Skeletal muscle satellite cell (primary cell): ENCODE results near the gene NTNG2.

ENCODE experiments used
- H3K27me3 ChIP-seq: 2 replicates; pipeline ENCODE4 v1.7.0; 2013; ENCODE audit warnings: low read length; ENCODE audit not compliant: control insufficient read depth, insufficient read depth
- H3K36me3 ChIP-seq: 2 replicates; pipeline ENCODE4 v1.7.0; 2013; ENCODE audit warnings: mild to moderate bottlenecking, control low read depth, low read length; ENCODE audit not compliant: insufficient read depth
- H3K4me1 ChIP-seq: 2 replicates; pipeline ENCODE4 v1.7.0; 2013; ENCODE audit warnings: low read length; ENCODE audit not compliant: control insufficient read depth, insufficient read depth
- H3K4me2 ChIP-seq: 2 replicates; pipeline ENCODE4 v1.7.0; 2013; ENCODE audit warnings: mild to moderate bottlenecking, low read length
- H3K4me3 ChIP-seq: 2 replicates; pipeline ENCODE4 v1.7.0; 2013; ENCODE audit warnings: low read length
- H3K9ac ChIP-seq: 2 replicates; pipeline ENCODE4 v1.7.0; 2013; ENCODE audit warnings: mild to moderate bottlenecking, low read depth, low read length, moderate library complexity
- H3K9me3 ChIP-seq: replicated peaks from 2 replicates; pipeline ENCODE4 v1.7.0; 2013; ENCODE audit warnings: mild to moderate bottlenecking, control low read depth, low read length

The NTNG2 gene

GRCh38 chr9:132181796-132182313 is 20.0 kb downstream of the NTNG2 start:
- no peaks in the 10 kb centered on the region for H3K36me3 ChIP-seq
- H3K9me3 ChIP-seq = no peaks in the 10 kb centered on the region
- H3K9ac ChIP-seq = no peak overlapping the region
- no peaks in the 10 kb centered on the region for H3K4me1 ChIP-seq
- H3K4me2 ChIP-seq = no peak overlapping the region
- no peak overlapping the region for H3K4me3 ChIP-seq
- peaks cover 76% of the 10 kb centered on the region for H3K27me3 ChIP-seq

GRCh38 chr9:132182314-132183091 is 20.6 kb downstream of the NTNG2 start:
- Histone ChIP-seq H3K27me3 (peaks cover 82% of the 10 kb centered on the region), H3K4me1 (no peaks in the 10 kb centered on the region), H3K4me3 (no peak overlapping the region), H3K9me3 (no peaks in the 10 kb centered on the region), H3K9ac (no peak overlapping the region), H3K36me3 (no peaks in the 10 kb centered on the region), H3K4me2 (no peak overlapping the region)

GRCh38 chr9:132183134-132183533 is 21.3 kb downstream of the NTNG2 start:
- H3K4me2 ChIP-seq = no peak overlapping the region
- no peaks in the 10 kb centered on the region for H3K4me1 ChIP-seq
- H3K9ac ChIP-seq = no peak overlapping the region
- peaks cover 88% of the 10 kb centered on the region for H3K27me3 ChIP-seq
- H3K4me3 ChIP-seq = no peak overlapping the region
- no peaks in the 10 kb centered on the region for H3K36me3 ChIP-seq
- H3K9me3 ChIP-seq = no peaks in the 10 kb centered on the region

GRCh38 chr9:132183715-132184114 is 21.9 kb downstream of the NTNG2 start:
- no peak overlapping the region for H3K9ac ChIP-seq
- H3K4me3 ChIP-seq = no peak overlapping the region
- no peaks in the 10 kb centered on the region for H3K9me3 ChIP-seq
- no peaks in the 10 kb centered on the region for H3K4me1 ChIP-seq
- H3K4me2 ChIP-seq = no peak overlapping the region
- H3K27me3 ChIP-seq = peaks cover 94% of the 10 kb centered on the region
- no peaks in the 10 kb centered on the region for H3K36me3 ChIP-seq

GRCh38 chr9:132184124-132184523 is 22.3 kb downstream of the NTNG2 start:
- Histone ChIP-seq H3K4me1 (no peaks in the 10 kb centered on the region), H3K4me3 (no peak overlapping the region), H3K27me3 (peaks cover 94% of the 10 kb centered on the region), H3K36me3 (no peaks in the 10 kb centered on the region), H3K4me2 (no peak overlapping the region), H3K9me3 (no peaks in the 10 kb centered on the region), H3K9ac (no peak overlapping the region)

GRCh38 chr9:132185073-132186009 is 23.5 kb downstream of the NTNG2 start:
- Histone ChIP-seq H3K4me1 (no peaks in the 10 kb centered on the region), H3K27me3 (peaks cover 86% of the 10 kb centered on the region)

GRCh38 chr9:132187121-132187620 is 25.3 kb downstream of the NTNG2 start:
- H3K9me3 ChIP-seq = no peaks in the 10 kb centered on the region
- no peak overlapping the region for H3K9ac ChIP-seq
- H3K4me2 ChIP-seq = no peak overlapping the region
- H3K27me3 ChIP-seq = peaks cover 81% of the 10 kb centered on the region
- H3K4me3 ChIP-seq = no peak overlapping the region
- no peaks in the 10 kb centered on the region for H3K4me1 ChIP-seq
- no peaks in the 10 kb centered on the region for H3K36me3 ChIP-seq

More at GRCh38 chr9:132185073-132186009, 23.5 kb downstream of the NTNG2 start:
- Histone ChIP-seq H3K9me3 (no peaks in the 10 kb centered on the region), H3K4me3 (no peak overlapping the region), H3K4me2 (no peak overlapping the region), H3K9ac (no peak overlapping the region), H3K36me3 (no peaks in the 10 kb centered on the region)

- H3K27me3 ChIP-seq = peaks cover 55% of the 10 kb centered on the region
- no peaks in the 10 kb centered on the region for H3K4me1 ChIP-seq
- no peak overlapping the region for H3K9ac ChIP-seq
- H3K36me3 ChIP-seq = no peaks in the 10 kb centered on the region
- no peak overlapping the region for H3K4me3 ChIP-seq
- no peak overlapping the region for H3K4me2 ChIP-seq
- H3K9me3 ChIP-seq = no peaks in the 10 kb centered on the region
Measured at GRCh38 chr9:132190966-132191365, 29.1 kb downstream of the NTNG2 start.

- no peaks in the 10 kb centered on the region for H3K9me3 ChIP-seq
- H3K4me3 ChIP-seq = no peak overlapping the region
- H3K27me3 ChIP-seq = peaks cover 41% of the 10 kb centered on the region
- no peak overlapping the region for H3K4me2 ChIP-seq
- no peaks in the 10 kb centered on the region for H3K36me3 ChIP-seq
- no peak overlapping the region for H3K9ac ChIP-seq
- no peaks in the 10 kb centered on the region for H3K4me1 ChIP-seq
Measured at GRCh38 chr9:132192728-132193127, 30.9 kb downstream of the NTNG2 start.

GRCh38 chr9:132193227-132194124 is 31.6 kb downstream of the NTNG2 start:
- H3K4me3 ChIP-seq = no peak overlapping the region
- H3K9me3 ChIP-seq = no peaks in the 10 kb centered on the region
- no peaks in the 10 kb centered on the region for H3K36me3 ChIP-seq
- H3K9ac ChIP-seq = no peak overlapping the region
- H3K4me1 ChIP-seq = no peaks in the 10 kb centered on the region
- H3K4me2 ChIP-seq = no peak overlapping the region
- peaks cover 33% of the 10 kb centered on the region for H3K27me3 ChIP-seq
